Pancreas (tissue), 10 donors: Measurements from ENCODE around the gene ACYP2. TPM values are rescaled to one million over a fixed set of nuclear protein-coding genes. Genes with fewer than 3 reads are reported as not detected.

ENCODE experiments used
- ATAC-seq, 4 donors: fragments of 200-7000 bp; cut with Tn5 transposase; one replicate each; pipeline versions ENCODE4 v1.8.0 to v1.9.1; 2020; ENCODE audit warnings: mild to moderate bottlenecking in 4 of 4, moderate library complexity in 4 of 4
- DNase-seq, 6 donors: peaks; one replicate each; pipeline ENCODE4 v3.0.0-alpha.2; 2020
- FAIRE-seq: peaks from 2 replicates; lab custom pipeline; 2012; peaks lifted over from hg19 to GRCh38; lab: Jason Lieb, UNC
- H3K27ac ChIP-seq, 4 donors: fragments of 200-600 bp; sonication (generic); 1 replicate in 3 of 4; 2 replicates in 1 of 4; pipeline versions ENCODE4 v1.5.0 to v1.8.0; 2020
- H3K27me3 ChIP-seq, 4 donors: fragments of 200-600 bp; one replicate each; pipeline ENCODE4 v1.8.0; 2021
- H3K36me3 ChIP-seq, 3 donors: fragments of 200-600 bp; sonication (generic) in 1 of 3; one replicate each; pipeline versions ENCODE4 v1.5.0 to v1.8.0; 2020 to 2021
- H3K4me1 ChIP-seq, 3 donors: fragments of 200-600 bp; one replicate each; pipeline ENCODE4 v1.8.0; 2021
- H3K4me3 ChIP-seq, 4 donors: fragments of 200-600 bp; sonication (generic) in 2 of 4; one replicate each; pipeline versions ENCODE4 v1.5.0 to v1.8.0; 2020 to 2021
- H3K9me3 ChIP-seq, 4 donors: fragments of 200-600 bp; one replicate each; pipeline ENCODE4 v1.8.0; 2021
- WGBS, 2 donors: extraction: QIAGEN DNeasy Blood & Tissue Kit; methylation state at CpG; one replicate each; pipeline ENCODE4 v1.1.7; 2013; 5-methylcytosine and 5-hydroxymethylcytosine counted together
- intact Hi-C, 3 donors: fragments of 100-400 bp; cut with DNase I; formaldehyde crosslinking; loops; one replicate each; pipeline versions ENCODE4 v1.11.1 to v1.14.2; 2022
- polyA plus RNA-seq, 2 donors: library from polyadenylated mRNA; stranded (reverse); fragments of 200-250 nt; gene quantifications; one replicate each; pipeline ENCODE4 v1.2.3, GENCODE V29; 2013
- total RNA-seq, 6 donors: library from RNA; stranded (reverse); fragmentation: NEBNext Ultra II Directional in 4 of 6; extraction: Animal tissue kit (Norgen Biotek cat#: 25700) in 4 of 6; gene quantifications; one replicate each; pipeline versions ENCODE4 v1.2.1 to v1.2.4, GENCODE V29; 2021 to 2023
- TF ChIP-seq, protein P1 (sequence below), 4 donors: fragments of 200-600 bp; sonication (generic) in 3 of 4; IDR thresholded peaks; one replicate each; pipeline versions ENCODE4 v1.5.0 to v1.8.0; 2021; ENCODE audit warnings: antibody characterized with exemption in 4 of 4
- donor health status: healthy with polysubstance abuse.
- donor health status: DM: no; HTN: no; CAD: no; lungs with moderate emphysema.
- donor health status: DM: no; HTN: no; CAD: no.
- donor health status: control.
- donor health status: control.
- donor health status: Bipolar disorder and iron deficiency.
- donor health status: DM: yes; HTN: yes; CAD: no.
- donor health status: DM: no; HTN: no; CAD: no.
- donor health status: DM: no; HTN: no; CAD: no.
- donor health status: DM: yes; HTN: yes; CAD: no.

ACYP2 gene
- total and polyA plus RNA-seq, 8 donors: 8.0 to 18.0 (median 10.4) TPM

DNA sequence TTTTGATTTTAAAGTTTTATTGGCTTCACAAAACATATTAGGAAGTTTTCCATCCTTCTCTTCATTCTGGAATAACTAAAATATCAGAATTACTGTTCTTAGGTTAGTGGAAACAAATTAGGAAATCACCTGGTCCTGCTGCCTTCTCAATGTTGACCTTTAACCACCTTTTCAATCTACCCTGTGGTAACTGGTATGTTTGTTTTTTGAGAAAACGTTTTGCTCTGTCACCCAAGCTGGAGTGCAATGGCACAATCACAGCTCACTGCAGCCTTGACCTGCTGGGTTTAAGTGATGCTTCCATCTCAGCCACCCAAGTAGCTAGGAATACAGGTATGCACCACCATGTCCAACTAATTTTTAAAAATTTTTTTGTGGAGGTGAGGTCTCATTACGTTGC, 28.4 kb downstream of the ACYP2 start:
- Histone ChIP-seq H3K27me3 (no peaks in the 10 kb centered on the region), H3K36me3 (no peaks in the 10 kb centered on the region), H3K4me1 (no peaks in the 10 kb centered on the region), H3K4me3 (no peak overlapping the region), H3K27ac (no peak overlapping the region), H3K9me3 (no peaks in the 10 kb centered on the region)
- WGBS, 2 donors: 55 to 57% methylated on average over 2 of the region's 2 CpGs
- no peak for ATAC-seq
- no peak for FAIRE-seq
- no peak for DNase-seq
- intact Hi-C loops: no loop called here
- TF ChIP-seq, protein P1, sequence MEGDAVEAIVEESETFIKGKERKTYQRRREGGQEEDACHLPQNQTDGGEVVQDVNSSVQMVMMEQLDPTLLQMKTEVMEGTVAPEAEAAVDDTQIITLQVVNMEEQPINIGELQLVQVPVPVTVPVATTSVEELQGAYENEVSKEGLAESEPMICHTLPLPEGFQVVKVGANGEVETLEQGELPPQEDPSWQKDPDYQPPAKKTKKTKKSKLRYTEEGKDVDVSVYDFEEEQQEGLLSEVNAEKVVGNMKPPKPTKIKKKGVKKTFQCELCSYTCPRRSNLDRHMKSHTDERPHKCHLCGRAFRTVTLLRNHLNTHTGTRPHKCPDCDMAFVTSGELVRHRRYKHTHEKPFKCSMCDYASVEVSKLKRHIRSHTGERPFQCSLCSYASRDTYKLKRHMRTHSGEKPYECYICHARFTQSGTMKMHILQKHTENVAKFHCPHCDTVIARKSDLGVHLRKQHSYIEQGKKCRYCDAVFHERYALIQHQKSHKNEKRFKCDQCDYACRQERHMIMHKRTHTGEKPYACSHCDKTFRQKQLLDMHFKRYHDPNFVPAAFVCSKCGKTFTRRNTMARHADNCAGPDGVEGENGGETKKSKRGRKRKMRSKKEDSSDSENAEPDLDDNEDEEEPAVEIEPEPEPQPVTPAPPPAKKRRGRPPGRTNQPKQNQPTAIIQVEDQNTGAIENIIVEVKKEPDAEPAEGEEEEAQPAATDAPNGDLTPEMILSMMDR (IDR thresholded peaks at IDR 0.05): no peak

DNA sequence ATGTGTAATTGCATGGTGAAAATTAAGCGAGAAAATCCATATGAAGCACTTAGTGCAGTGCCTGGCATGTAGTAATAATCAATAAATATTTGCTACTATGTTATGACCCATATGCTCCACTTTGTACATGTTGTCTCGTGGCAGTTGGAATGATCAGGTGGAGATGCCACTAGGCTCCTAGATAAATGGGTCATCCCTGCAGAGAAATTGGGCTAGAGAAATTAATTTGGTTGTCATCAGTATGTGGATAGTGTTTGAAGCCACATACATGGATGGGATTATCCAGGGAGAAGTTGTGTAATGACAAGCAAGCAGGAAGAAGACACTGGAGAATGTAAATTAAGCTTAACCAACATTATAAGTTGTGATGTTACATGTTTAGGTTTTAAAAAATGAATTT, 33.0 kb downstream of the ACYP2 start:
- TF ChIP-seq, protein P1 (IDR thresholded peaks at IDR 0.05): no peak
- ATAC-seq: no peak
- H3K27me3 ChIP-seq: no peaks in the 10 kb centered on the region
- DNase-seq: no peak
- no peak for FAIRE-seq
- no peaks in the 10 kb centered on the region for H3K9me3 ChIP-seq
- no peak overlapping the region for H3K27ac ChIP-seq
- no peak overlapping the region for H3K4me3 ChIP-seq
- intact Hi-C loops: no loop called here
- H3K36me3 ChIP-seq: no peaks in the 10 kb centered on the region
- WGBS, 2 donors: 95 to 96% methylated on average over 2 of the region's 2 CpGs
- H3K4me1 ChIP-seq: no peaks in the 10 kb centered on the region

DNA sequence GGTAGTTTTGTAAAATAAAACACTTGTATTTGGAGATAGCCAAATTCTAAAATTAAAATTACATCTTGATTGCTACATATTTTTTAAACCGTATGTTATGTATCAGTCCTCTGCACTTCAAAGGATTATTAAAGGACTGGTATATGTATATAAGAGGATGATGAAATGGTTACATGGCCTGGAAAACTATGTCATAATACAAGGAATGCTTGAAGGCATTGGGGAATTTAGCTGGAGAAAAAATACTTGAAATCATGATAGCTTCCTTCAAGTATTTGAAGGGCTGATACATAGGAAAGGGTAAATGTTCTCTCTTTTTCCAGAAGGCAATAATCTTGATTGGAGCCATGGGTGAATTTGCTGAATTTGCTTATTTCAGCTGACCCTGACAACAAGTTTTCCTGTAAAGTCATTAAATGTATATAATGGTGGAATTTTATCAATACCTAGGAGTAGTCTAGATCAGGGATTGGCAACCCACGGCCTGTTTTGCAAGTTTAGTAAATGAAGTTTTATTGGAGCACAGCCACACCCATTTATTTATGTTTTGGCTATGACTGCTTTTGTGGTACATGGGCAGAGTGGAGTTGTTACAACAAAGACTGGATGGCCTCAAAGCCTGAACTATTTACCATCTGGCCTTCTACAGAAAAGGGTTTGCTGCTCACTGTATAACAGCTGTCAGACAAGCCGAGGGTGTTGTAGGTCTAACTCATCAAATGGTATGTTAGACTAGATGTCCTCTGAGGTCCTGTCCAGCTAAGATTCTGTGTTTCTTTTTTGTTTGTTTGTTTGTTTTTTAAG, 34.4 kb downstream of the ACYP2 start:
- no peaks in the 10 kb centered on the region for H3K27me3 ChIP-seq
- no peaks in the 10 kb centered on the region for H3K4me1 ChIP-seq
- intact Hi-C loops: no loop called here
- no peak overlapping the region for H3K27ac ChIP-seq
- H3K36me3 ChIP-seq: no peaks in the 10 kb centered on the region
- no peaks in the 10 kb centered on the region for H3K9me3 ChIP-seq
- FAIRE-seq (no peak), ATAC-seq (no peak), DNase-seq (no peak)
- TF ChIP-seq, protein P1 (IDR thresholded peaks at IDR 0.05): no peak
- H3K4me3 ChIP-seq: no peak overlapping the region
- 86 to 93% methylated on average over 3 of the region's 3 CpGs for WGBS, 2 donors

DNA sequence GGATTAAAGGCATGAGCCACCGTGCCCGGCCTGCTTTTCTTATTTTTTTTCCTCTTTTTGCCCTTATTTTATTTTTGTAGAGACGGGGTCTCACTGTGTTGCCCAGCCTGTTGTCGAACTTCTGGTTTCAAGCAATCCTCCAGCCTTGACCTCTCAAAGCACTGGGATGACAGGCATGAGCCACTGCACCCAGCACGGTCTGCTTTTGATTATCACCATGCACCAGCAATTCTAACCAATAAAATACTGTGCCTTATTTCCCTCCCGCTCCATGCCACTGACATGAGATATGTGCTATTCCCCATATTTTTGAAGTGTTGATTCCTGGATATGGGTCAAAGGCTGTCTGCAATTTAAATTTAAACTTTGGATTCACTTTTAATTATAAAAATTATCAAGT, 42.9 kb downstream of the ACYP2 start:
- no peak overlapping the region for H3K4me3 ChIP-seq
- TF ChIP-seq, protein P1 (IDR thresholded peaks at IDR 0.05): no peak
- no peaks in the 10 kb centered on the region for H3K4me1 ChIP-seq
- ATAC-seq (no peak), FAIRE-seq (no peak), DNase-seq (no peak)
- no peak overlapping the region for H3K27ac ChIP-seq
- no peaks in the 10 kb centered on the region for H3K9me3 ChIP-seq
- WGBS, 2 donors: 94 to 98% methylated on average over 6 of the region's 6 CpGs
- intact Hi-C loops: no loop called here
- no peaks in the 10 kb centered on the region for H3K36me3 ChIP-seq
- no peaks in the 10 kb centered on the region for H3K27me3 ChIP-seq
